ENCODE measurements around the gene CFAP65.

CFAP65 gene

DNA sequence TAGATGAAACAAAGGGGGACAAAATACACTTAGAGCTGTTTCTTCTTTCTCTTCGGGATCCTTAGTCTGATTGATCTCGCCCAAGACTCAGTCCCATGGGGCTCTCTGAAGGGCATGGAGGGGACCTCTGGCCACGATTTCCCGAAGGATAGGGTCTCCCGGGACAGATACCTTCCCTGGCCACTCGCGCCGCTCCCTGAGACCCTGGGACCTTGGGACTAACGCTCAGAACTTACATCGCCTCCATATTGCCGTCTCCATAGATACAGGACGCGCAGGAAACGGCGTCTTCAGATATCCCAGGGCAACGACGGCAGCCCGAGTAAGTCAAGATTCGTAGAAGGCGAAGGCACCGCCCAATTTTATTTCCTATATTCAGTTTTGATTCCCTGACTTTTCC lies at the start of gene CFAP65:
TSS of gene CFAP65 (minus strand) at position 265 of the 400 bp plus-strand sequence. CDS start 2,468 bp downstream, outside the sequence.
- no peak within 1 kb of the TSS for H3K4me3 ChIP-seq (ENCODE audit: low read depth, low read length)
- no peak for TF ChIP-seq CTCF (IDR thresholded peaks at IDR 0.05; ENCODE audit: borderline replicate concordance, insufficient read depth, low read depth, low read length)

DNA sequence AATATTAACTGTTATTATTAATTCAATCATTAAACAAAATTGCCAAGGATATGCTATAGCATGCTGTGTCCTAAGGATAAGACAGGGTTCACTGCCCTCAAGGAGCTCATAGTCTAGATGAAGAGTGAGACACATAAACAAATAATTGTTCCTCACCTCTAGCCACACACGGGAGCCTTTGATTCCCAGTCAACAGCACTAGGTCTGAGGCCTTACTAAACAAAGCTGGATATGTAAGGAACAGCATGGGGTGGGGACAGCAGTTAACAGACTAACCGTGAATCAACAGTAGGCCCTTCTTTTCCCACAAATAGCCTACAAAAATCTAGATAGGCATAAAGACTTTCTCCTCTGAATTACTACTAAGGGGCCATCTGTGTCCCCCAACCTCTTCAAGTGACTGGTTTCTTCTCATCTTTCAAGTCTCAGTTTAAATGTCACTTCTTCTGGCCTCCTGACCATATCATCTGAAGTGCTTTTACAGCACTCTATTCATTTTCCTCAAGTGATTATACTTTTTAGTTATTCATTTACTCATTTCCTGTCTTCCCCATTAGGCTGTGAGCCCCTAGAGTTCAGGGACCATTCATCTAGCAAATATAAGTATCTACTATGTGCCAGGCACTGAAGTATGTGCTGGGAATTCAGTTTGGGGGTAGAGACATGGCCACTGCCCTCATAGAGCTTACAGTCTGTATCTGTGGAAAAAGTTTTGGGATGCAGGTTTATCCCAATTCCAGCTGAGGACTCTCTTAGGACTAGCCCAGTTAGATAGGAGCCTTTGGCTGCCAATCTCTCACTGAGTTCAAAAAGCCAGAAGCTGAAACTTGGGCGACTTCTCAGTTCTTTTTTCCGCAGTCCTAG lies 49.4 kb upstream of the CFAP65 start:
- no peak overlapping the region for H3K4me3 ChIP-seq (ENCODE audit: low read depth, low read length)
- TF ChIP-seq CTCF (IDR thresholded peaks at IDR 0.05; ENCODE audit: borderline replicate concordance, insufficient read depth, low read depth, low read length): no peak

DNA sequence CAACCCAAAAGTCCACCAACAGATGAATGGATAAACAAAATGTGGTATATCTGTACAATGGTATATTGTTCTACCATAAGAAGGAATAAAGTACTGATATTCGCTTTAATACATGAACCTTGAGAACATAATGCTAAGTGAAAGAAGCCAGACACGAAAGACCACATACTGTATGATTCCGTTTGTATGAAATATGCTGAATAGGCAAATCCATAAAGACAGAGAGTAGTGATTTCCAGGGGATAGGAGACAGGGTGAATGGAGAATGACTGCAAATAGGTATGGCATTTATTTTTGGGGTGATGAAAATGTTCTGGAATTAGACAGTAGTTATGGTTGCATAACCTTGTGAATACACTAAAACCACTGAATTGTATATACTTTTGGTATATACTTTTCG lies 48.0 kb upstream of the CFAP65 start:
- no peak overlapping the region for H3K4me3 ChIP-seq (ENCODE audit: low read depth, low read length)
- TF ChIP-seq CTCF (IDR thresholded peaks at IDR 0.05; ENCODE audit: borderline replicate concordance, insufficient read depth, low read depth, low read length): no peak

DNA sequence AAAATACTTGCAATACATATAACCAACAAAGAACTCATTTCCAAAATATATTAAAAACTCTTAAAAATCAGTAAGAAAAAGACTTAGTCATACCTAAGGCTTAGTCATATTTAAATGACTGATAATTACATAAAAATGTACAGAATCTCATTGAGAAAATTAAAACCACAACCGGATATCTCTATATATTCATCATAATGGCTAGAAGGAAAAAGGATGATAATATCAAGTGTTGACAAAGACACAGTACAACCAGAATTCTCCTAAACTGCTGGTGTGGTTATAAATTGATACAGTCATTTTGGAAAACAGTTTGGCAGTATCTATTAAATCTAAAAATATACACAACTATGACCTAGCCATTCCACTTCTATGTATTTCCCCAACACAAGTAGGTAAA lies 46.5 kb upstream of the CFAP65 start:
- TF ChIP-seq CTCF (IDR thresholded peaks at IDR 0.05; ENCODE audit: borderline replicate concordance, insufficient read depth, low read depth, low read length): no peak
- no peak overlapping the region for H3K4me3 ChIP-seq (ENCODE audit: low read depth, low read length)

DNA sequence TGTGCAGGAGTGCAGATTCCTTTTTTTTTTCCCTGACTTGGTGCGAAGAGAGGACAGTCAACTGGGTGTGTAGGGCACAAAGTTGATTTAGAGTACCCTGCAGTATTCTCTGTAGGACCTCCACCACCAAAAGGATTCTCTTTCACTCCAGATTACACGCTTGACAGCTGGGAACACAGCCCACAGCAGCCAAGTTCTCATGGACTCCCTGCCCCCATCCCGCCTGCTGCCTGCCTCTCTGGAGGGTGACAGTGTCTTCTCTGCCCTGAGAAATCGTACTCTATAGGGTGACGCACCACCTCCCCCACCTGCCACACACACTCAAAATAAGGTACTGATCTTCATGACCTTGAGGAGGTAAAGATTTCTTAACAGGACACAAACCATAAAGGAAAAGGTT lies 46.0 kb upstream of the CFAP65 start:
- no peak for TF ChIP-seq CTCF (IDR thresholded peaks at IDR 0.05; ENCODE audit: borderline replicate concordance, insufficient read depth, low read depth, low read length)
- no peak overlapping the region for H3K4me3 ChIP-seq (ENCODE audit: low read depth, low read length)

DNA sequence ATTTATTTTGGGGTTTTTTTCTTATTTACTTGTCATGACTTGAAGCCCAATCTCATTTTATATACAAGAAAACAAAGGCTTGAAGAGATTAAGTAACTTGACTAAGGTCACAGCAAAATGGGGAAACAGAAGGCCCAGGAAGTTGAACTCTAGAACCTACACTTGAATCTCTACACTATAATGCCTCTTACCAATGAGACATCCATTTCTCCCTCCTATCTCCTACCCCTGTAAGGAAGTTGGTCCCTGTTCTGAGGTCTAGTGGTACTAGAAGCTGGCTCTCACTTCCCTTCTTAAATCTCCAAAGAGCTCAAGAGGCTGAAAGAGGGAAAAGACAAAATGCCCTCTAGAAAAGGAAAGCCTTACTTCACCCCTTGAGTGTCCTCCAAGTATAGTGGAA lies 44.9 kb upstream of the CFAP65 start:
- no peak overlapping the region for H3K4me3 ChIP-seq (ENCODE audit: low read depth, low read length)
- TF ChIP-seq CTCF (IDR thresholded peaks at IDR 0.05; ENCODE audit: borderline replicate concordance, insufficient read depth, low read depth, low read length): no peak

- no peak for TF ChIP-seq CTCF (IDR thresholded peaks at IDR 0.05; ENCODE audit: borderline replicate concordance, insufficient read depth, low read depth, low read length)
- no peak overlapping the region for H3K4me3 ChIP-seq (ENCODE audit: low read depth, low read length)
Measured at GRCh38 chr2:219084791-219085190, 43.5 kb upstream of the CFAP65 start.

Data from GM12875 (cell line).